ENCODE data around the gene HGS.

The HGS gene, protein sequence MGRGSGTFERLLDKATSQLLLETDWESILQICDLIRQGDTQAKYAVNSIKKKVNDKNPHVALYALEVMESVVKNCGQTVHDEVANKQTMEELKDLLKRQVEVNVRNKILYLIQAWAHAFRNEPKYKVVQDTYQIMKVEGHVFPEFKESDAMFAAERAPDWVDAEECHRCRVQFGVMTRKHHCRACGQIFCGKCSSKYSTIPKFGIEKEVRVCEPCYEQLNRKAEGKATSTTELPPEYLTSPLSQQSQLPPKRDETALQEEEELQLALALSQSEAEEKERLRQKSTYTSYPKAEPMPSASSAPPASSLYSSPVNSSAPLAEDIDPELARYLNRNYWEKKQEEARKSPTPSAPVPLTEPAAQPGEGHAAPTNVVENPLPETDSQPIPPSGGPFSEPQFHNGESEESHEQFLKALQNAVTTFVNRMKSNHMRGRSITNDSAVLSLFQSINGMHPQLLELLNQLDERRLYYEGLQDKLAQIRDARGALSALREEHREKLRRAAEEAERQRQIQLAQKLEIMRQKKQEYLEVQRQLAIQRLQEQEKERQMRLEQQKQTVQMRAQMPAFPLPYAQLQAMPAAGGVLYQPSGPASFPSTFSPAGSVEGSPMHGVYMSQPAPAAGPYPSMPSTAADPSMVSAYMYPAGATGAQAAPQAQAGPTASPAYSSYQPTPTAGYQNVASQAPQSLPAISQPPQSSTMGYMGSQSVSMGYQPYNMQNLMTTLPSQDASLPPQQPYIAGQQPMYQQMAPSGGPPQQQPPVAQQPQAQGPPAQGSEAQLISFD

DNA sequence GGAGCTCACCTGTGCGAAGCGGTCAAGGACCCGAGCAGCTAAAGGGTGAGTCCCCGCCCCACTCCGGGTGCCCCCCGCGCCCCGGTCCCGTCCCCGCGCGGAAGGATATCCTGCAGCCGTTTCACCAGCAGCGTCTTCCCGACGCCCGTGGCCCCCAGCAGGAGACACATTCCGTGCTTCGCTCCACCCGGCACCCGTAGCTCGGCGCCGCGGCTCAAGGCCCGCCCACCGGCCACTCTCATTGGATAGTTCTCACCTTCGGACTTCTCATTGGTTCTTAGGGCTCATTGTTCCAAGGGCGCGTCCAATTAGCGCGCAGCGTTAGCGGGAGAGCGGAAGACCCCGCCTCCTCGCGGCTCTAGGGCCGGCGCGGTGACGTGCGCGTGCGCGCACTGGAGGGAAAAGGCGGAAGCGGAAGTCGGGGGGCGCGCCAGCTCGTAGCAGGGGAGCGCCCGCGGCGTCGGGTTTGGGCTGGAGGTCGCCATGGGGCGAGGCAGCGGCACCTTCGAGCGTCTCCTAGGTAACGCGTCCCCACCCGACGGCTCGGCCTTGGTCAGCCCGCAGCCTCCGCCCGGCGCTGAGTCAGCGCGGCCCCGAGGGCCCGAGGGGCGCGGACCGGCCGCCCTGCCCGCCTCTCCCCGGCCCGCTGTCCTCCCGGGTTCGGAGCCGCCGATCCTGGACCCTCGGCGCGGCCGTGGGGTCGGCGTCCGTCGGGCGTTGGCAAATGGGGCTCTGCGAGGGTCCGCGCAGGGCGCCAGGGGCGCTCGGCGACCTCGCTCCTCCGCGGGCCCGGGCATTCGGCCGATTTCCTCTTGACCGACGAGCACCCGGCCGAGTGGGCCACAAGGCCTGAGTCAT, at the start of gene HGS, which contains the start of gene ARL16:
Gene HGS, plus strand, starts transcription at position 428 of the 858 bp plus-strand sequence. Its CDS starts 56 bp downstream, at position 484.
Gene ARL16, minus strand, starts transcription at position 214 of the 858 bp plus-strand sequence. Its CDS starts 44 bp downstream, at position 170.
- peak; percentile 98 for DNase-seq

DNA sequence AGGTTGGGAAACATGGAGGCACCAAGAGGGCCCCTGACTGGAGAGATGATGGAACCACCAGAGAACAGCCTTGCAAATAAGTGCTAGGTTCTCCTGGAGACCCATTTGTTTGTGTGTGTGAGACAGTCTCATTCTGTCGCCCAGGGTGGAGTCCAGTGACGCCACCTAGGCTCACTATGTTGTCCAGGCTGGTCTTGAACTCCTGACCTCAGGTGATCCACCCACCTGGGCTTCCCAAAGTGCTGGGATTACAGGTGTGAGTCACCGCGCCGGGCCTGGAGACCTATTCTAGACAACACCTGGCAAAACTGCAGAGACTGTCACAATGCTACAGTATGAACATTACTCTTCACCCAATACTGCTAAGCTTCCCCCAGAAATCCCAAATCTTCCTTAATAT, 48.4 kb upstream of the HGS start:
- DNase-seq: no peak

DNA sequence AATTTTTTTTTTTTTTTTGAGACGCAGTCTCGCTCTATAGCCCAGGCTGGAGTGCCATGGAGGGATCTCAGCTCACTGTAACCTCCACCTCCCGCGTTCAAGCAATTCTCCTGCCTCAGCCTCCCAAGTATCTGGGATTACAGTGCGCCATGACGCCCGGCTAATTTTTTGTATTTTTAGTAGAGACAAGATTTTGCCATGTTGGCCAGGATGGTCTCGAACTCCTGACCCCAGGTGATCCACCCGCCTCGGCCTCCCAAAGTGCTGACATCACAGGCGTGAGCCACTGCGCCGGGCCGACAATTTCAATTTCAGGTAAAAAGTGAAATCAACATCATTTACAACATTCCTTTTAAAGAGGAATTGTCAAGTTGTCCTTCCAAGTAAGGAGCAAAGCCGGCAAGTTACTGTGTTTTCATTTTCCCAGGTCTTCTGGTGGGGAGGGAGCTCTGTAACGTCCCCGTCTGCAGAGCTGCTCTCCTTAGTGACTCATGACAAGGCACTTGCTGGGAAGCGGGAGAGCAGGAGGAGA, 47.8 kb upstream of the HGS start:
- DNase-seq: no peak

DNA sequence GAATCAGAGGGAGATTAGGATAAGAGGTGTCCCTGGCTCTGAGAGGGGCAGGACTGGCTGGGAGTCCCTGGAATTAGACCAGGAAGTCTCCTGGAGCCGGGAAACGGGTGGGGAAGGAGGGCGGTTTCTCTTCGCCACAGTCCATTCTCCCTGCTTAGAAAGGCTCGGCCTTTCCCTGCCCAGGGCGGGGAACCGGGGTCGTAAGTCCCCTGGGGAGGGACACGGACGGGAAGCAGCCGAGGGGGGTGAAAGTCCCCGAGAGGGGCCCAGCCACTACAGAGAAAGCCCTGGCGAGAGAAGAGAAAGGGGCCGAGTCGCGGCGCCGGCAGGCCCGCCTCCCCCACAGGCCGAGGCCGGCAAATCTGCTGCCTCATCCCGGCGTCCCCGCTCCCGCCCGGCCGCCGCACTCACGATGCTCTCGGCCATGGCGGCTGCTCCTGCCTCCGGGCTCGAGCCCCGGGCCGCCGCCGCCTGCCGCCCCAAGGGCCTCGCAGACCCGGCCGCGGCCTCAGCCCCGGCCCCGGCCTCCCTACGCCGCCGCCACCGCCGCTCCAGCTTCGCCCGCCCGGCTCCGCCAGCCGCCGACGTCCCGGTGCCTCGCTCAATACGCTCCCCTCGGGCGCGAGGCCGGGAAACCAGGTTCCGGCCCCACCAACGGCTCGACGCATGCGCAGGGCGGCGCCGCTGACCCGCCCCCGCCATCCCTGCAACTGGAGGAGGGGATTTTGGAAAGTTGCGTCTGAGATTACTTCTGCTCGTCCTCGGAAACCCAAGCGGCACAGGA, 47.1 kb upstream of the HGS start, which contains the start of the genes NPLOC4 and TSPAN10:
Gene NPLOC4, minus strand, starts transcription at position 608 of the 784 bp plus-strand sequence. Its CDS starts 182 bp downstream, at position 426.
Gene TSPAN10, plus strand, starts transcription at position 692 of the 784 bp plus-strand sequence. CDS start 5,217 bp downstream, outside the sequence.
- DNase-seq: peak; percentile 28

DNA sequence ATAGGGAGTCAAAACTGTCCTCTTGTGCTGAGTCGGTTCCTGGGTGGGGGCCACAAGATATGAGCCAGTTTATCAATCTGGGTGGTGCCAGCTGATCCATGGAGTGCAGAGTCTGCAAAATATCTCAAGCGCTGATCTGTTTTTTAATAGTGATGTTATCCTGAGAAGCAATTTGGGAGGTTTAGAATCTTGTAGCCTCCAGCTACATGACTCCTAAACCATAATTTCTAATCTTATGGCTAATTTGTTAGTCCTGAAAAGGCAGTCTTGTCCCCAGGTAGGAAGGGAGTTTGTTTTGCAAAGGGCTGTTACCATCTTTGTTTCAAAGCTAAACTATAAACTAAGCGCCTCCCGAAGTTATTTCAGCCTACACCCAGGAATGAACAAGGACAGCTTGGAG, 45.1 kb upstream of the HGS start:
- no peak for DNase-seq

DNA sequence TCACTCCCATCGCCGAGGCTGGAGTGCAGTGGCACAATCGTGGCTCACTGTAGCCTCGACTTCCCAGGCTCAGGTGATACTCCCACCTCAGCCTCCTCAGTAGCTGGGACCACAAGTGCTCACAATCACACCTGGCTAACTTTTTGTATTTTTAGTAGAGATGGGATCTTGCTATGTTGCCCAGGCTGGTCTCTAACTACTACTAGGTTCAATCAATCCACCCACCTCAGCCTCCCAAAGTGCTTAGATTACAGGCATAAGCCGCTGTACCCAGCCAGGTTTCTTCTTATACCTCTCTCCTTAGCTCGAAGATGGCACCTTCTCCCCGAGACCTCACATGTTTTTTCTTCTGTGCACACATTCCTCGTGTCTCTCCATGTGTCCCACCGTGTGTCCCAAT, 43.8 kb upstream of the HGS start:
- no peak for DNase-seq

DNA sequence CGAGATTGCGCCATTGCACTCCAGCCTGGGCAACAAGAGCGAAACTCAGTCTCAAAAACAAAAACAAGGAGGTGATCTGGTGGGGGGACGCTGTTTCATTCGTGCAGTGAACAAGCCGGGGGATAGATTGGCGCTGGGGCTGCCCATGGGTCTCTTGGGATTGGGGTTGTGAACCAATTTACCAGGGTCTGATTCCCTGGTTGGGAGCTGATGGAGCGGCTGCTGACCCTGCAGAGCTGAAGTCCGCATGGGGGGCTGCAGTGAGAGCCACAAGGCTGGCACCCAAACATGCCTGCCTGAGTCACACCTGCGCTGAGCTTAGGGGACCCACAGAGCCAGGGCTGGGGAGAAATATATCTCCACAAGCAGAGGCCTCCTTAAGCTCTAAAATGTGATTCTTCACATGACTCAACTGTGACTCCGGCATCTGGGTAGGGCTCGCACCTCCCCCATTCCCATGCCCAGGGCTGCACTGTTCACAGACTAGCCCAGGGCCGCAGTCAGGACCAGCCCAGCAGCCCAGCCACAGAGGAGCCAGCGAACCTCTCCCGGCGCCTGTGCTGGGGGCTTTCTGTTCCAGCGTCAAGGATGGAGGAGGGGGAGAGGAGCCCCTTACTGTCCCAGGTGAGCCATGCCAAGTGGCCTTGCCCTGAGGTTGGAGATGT, 41.9 kb upstream of the HGS start:
- DNase-seq: no peak

DNA sequence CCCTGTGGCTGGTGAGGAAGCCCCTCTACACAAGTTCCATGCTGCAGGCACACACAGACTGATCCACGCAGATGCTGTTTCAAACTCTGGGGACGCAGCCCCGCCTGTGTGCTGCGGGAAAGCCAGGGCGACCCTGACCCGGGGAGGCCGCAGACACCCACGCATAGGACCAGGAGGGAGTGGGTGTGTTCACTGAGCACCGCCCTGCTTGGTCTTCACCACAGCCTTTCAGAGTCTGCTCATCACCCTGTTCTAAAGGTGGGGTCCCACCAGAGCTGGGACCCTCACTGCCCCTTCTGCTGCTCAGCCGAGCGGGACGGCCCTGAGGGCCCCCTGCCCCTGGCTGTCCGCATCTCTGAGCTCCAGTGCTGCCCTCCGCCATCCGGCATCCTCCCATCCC, 39.3 kb upstream of the HGS start:
- no peak for DNase-seq

DNA sequence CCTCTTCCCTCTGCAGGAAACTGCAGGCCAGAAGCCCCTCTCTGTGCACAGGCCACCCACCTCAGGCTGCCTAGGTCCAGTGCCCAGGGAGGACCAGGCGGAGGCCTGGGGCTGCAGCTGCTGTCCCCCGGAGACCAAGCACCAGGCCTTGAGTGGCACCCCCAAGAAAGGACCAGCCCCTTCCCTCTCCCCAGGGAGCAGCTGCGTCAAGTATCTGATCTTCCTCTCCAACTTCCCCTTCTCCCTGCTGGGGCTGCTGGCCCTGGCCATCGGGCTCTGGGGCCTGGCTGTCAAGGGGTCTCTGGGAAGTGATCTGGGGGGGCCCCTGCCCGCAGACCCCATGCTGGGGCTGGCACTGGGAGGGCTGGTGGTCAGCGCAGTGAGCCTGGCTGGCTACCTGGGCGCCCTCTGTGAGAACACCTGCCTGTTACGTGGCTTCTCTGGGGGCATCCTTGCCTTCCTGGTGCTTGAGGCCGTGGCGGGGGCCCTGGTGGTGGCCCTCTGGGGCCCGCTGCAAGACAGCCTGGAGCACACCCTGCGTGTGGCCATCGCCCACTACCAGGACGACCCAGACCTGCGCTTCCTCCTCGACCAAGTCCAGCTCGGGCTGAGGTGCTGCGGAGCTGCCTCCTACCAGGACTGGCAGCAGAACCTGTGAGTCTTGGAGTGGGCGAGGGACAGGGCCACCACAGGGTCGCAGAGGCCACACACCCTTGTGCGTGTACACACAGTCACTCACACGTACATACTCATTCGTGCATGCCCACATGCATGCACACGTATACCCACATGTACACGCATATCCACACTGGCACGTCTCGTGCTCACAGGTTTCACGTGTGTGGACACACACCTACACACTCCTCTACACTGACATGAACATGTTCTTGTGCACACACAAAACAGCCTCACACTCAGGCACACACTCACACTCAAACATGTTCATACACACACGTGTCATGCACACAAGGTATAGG, 38.5 kb upstream of the HGS start:
- DNase-seq: no peak

DNA sequence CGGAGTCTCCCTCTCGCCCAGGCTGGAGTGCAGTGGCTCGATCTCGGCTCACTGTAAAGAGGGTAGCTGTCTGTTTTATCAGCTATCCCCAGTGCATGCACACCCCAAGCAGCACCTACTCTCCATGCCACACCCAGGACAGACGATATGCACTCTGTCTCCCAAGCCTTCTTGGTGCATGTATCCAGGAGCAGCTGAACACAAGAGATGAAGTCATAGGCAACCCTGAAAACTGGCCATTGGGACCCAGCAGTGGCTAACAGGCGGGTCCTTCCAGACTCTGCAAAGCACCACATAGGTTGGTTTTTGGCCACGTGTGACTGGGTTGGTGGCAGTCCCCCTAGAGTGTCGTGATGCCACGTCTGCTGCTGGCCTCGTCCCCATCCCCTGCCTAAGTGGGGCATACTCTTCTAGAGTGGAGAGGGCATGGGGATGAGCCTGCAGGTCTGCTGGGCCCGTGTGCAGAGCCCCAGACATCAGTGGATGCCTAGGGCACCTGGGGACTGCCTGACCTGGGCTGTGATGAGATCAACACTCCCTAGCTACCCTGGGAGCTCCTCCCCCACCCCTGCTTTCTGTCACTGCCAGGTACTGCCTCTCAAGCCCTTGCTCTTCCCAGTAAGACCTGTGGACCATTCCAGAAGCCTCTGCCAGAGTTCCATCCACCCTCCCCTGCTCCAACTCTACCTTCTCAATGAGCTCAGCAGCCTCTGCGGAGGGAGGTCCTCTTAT, 36.8 kb upstream of the HGS start:
- no peak for DNase-seq

DNA sequence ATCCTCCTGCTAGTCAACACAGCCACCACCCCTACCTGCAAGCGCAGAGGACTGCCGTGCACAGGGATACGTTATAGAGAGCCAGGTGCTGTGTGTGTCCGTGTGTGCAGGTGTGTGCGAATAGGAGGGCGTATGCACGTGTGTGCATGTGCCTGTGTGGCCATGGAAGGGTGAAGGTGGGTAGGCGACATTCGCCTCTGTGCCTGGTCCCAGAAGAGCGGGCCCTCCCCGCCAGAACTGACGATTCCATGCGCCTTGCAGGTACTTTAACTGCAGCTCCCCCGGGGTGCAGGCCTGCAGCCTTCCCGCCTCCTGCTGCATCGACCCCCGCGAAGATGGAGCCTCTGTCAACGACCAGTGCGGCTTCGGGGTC, 36.2 kb upstream of the HGS start:
- DNase-seq: no peak

DNA sequence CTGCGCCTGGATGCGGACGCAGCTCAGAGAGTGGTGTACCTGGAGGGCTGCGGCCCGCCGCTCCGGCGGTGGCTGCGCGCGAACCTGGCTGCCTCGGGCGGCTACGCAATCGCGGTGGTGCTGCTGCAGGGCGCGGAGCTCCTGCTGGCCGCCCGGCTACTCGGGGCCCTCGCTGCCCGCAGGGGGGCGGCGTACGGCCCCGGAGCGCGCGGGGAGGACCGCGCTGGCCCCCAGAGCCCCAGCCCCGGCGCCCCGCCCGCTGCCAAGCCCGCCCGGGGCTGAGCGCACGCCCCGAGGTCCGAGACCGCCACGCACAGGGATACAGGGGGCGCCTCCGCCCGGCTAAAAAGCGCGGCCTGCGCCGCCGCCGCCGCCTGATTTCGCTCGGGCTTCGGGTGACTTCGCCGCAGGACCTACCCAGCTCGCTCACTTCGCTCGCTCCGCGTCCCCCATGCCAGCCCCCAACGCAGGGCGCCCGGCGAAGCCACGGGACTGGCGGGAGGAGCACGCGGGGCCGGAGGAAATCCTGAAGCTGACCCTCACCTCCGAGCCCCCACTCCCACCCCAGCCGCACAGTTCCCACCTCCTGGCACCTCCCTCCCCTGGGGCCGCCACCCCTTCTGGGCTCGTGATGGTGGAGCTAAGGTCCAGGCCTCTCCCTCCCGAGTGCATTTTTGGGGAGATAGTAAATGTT, 35.7 kb upstream of the HGS start:
- no peak for DNase-seq

DNA sequence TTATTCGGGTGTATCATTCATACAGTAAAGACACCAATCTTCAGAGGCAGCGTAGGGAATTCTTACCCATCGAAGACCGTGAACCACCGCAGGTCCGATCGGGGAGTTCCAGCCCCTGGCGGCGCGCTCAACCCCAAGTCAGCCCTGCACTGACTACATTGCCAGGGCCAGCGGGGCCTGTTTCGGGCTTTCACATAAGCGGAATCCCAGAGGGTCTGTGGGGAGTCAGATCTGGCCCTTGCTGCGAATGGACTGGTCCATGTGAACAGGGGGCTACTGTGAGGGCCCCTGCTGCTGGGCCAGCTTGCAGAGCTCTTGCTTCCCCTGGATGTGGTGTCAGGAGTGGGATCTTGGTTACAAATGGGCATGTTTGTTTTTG, 35.1 kb upstream of the HGS start:
- no peak for DNase-seq

DNA sequence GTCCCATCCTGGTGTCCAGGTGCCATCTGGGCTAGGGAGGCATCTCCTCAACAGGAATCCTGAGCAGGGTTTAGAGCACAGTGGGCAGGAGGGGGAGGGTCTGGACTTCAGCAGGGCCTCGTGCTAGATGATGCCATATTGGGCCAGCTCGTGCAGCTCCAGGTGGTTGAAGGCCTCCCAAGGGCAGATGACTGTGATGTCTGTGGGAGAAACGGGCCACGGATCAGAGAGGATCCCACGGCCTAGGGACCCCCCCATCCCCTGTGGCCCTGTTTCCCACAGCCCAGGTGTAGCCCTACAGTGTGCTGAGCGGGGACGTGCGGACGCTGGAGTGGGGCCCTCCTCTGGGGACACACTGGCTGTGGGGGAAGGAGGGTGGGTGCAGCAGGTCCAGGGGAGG, 32.9 kb upstream of the HGS start:
- DNase-seq: no peak

DNA sequence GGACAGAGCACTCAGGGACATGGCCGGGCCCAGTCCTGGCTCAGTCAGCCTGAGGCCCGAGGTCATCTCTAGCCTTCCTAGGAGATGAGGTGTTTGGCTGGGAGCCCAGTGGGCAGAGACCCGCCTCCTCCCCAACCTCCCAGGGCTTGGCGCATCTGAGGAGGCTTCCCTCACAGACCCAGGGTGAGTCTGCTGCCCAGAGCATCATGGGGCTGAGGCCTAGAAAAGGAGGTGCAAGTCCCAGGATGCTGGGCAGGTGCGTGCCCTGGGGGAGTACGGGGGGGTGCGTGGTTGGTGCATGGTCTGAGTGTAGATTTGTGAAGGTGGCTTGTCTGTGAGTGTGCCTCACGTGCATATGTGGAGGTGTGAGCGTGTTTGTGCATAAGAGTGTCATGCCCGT, 32.1 kb upstream of the HGS start:
- no peak for DNase-seq

DNA sequence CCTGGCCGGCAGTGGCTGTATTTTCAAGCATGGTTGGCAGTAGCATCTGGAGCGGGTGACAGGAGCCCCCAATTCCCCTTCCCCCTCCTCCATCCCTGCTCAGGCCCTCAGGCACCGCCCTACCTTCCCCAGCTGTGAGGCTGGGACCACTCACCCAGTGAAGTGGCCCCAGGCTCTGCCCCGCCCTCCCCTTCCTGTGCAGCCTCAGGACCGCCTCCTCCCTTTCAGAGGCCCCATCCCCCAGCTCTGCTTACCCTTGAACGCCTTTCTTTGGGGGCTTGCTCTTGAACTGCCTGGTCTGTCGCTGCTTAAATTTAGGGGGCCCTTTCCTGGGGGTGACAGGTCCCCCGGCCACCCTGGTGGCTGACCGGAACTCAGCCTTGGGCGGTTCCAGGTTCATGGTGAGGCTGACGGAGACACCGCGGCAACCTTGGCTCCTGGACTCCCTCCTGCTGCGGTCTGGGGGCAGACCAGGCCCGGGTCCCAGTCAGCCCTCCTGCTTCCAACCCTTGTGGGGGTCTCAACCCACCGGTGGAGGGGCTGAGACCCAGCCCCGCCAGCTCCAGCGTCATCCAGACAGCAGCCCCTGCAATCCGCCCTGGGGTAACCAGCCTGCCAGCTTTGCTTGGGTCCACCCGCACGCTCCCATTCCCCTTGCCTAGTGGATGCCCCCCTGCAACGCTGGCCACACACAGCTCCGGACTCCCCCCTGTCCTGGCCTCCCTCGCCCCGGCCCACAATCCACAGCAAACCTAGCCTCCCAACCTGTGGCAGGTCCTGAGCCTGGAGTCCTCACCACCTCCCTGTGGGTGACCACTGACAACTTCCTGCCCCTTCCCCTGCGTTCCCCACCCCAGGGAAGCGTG, 30.7 kb upstream of the HGS start:
- DNase-seq: no peak

DNA sequence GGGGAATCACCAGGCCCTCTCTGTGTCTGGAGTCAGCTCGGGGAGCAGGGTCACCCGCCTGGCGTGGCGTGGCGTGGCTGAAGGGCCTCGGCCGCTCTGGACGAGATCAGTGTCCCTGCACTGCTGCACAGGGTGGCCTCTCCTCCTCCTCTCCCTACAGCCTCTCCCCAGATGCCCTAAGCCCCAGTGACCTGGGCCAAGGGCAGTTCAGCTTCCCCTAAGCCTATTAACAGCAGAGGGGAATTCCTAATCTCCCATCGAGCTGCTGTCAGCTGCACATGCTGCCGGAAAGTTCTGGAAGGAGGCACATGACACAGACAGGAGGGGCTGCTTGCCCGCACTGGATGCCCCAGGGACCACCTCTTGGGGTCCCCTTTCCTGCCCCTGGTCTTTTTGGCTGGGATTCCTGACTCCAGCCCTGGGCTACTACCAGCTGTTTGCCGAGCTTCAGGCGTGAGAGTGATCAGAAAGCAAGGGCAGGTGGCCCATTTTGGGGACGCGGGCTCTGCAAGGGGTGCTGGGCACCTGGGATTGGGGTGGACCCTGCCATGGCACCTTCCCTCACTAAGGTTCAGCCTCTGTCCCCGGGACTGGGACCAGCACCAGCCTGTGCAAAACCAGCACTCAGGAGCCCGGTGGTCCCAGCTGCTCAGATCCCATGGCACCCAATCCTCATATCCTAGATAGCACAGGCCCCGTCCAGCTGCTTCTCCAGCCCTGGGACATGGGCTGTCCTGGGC, 28.3 kb upstream of the HGS start:
- DNase-seq: no peak

All from DMS153 (cell line).